H1 (cell line): ENCODE measurements around the gene MAPT. TPM values are rescaled to one million over a fixed set of nuclear protein-coding genes. Genes with fewer than 3 reads are reported as not detected.

Source experiments
- CTCF ChIA-PET: fragments of 300-600 bp; sonication (Branson Sonifier 250); formaldehyde crosslinking; loops from one replicate; lab custom pipeline; 2021; ENCODE audit not compliant: partially characterized antibody; lab: Charles Lee
- POLR2A ChIA-PET: fragments of 300-600 bp; sonication (Branson Sonifier 250); formaldehyde crosslinking; loops from one replicate; lab custom pipeline; 2021; ENCODE audit warnings: inconsistent platforms; ENCODE audit not compliant: partially characterized antibody; lab: Charles Lee
- DNase-seq, 2 experiments: peaks; one replicate each; pipeline versions ENCODE4 v3.0.0 to v3.0.0-alpha.2; 2010 to 2022; ENCODE audit warnings: low spot score in 2 of 2, low read depth in 1 of 2, mixed read lengths in 1 of 2
- FAIRE-seq: peaks from 2 replicates; lab custom pipeline; 2011; peaks lifted over from hg19 to GRCh38; lab: Jason Lieb, UNC
- H2AFZ ChIP-seq: 2 replicates; pipeline ENCODE4 v1.8.1; 2012; ENCODE audit warnings: low read length, inconsistent platforms
- H2AK5ac ChIP-seq: 2 replicates; pipeline ENCODE4 v1.6.1; 2013; ENCODE audit warnings: low read depth, low read length
- H2BK120ac ChIP-seq: replicated peaks from 2 replicates; pipeline ENCODE3; 2013; ENCODE audit warnings: low read depth, low read length, inconsistent platforms
- H2BK12ac ChIP-seq: 2 replicates; pipeline ENCODE4 v1.6.1; 2013; ENCODE audit warnings: low read depth, low read length
- H2BK15ac ChIP-seq: 2 replicates; pipeline ENCODE4 v1.6.1; 2013; ENCODE audit warnings: low read length
- H2BK20ac ChIP-seq: 2 replicates; pipeline ENCODE4 v1.6.1; 2013; ENCODE audit warnings: low read length
- H2BK5ac ChIP-seq: 2 replicates; pipeline ENCODE4 v1.6.1; 2013; ENCODE audit warnings: low read depth, low read length
- H3K14ac ChIP-seq: 2 replicates; pipeline ENCODE4 v1.6.1; 2013; ENCODE audit warnings: inconsistent platforms; ENCODE audit not compliant: insufficient read length
- H3K18ac ChIP-seq: 2 replicates; pipeline ENCODE4 v1.6.1; 2013; ENCODE audit warnings: low read length; ENCODE audit errors: extremely low read depth
- H3K23ac ChIP-seq: 2 replicates; pipeline ENCODE4 v1.6.1; 2013; ENCODE audit warnings: inconsistent platforms; ENCODE audit not compliant: insufficient read length
- H3K23me2 ChIP-seq: 2 replicates; pipeline ENCODE4 v1.6.1; 2013; ENCODE audit warnings: low read depth, low read length
- H3K27ac ChIP-seq: 2 replicates; pipeline ENCODE4 v1.6.1; 2011; ENCODE audit warnings: low read depth, low read length, inconsistent platforms
- H3K27me3 ChIP-seq, 4 experiments: replicated peaks in 1 of 4; 1 replicate in 1 of 4; 2 replicates in 3 of 4; pipeline versions ENCODE4 v1.6.1 to v1.8.1; 2011 to 2013; ENCODE audit warnings: low read length in 3 of 4, mild to moderate bottlenecking in 3 of 4, inconsistent platforms in 2 of 4, mixed read lengths in 2 of 4, moderate library complexity in 1 of 4; ENCODE audit not compliant: control insufficient read depth in 3 of 4, insufficient read depth in 3 of 4; ENCODE audit errors: extremely low read depth in 1 of 4
- H3K36me3 ChIP-seq, 4 experiments: 2 replicates each; pipeline versions ENCODE4 v1.6.1 to v1.8.1; 2011 to 2013; ENCODE audit warnings: mild to moderate bottlenecking in 4 of 4, low read length in 3 of 4, moderate library complexity in 2 of 4, control low read depth in 1 of 4, inconsistent platforms in 1 of 4; ENCODE audit not compliant: insufficient read depth in 4 of 4, control insufficient read depth in 2 of 4
- H3K4ac ChIP-seq: replicated peaks from 2 replicates; pipeline ENCODE3; 2013; ENCODE audit warnings: low read length, low read depth, mixed read lengths, inconsistent platforms; ENCODE audit not compliant: insufficient read length
- H3K4me1 ChIP-seq, 4 experiments: replicated peaks in 1 of 4; 1 replicate in 1 of 4; 2 replicates in 3 of 4; pipeline versions ENCODE4 v1.6.1 to v1.8.1; 2011 to 2013; ENCODE audit warnings: low read length in 3 of 4, inconsistent platforms in 2 of 4, mixed read lengths in 1 of 4; ENCODE audit not compliant: insufficient read depth in 4 of 4, control insufficient read depth in 3 of 4
- H3K4me2 ChIP-seq, 2 experiments: 2 replicates each; pipeline versions ENCODE4 v1.6.1 to v1.8.1; 2011 to 2013; ENCODE audit warnings: low read depth in 2 of 2, low read length in 2 of 2, control low read depth in 1 of 2, inconsistent platforms in 1 of 2, mild to moderate bottlenecking in 1 of 2; ENCODE audit not compliant: insufficient read depth in 1 of 2
- H3K4me3 ChIP-seq, 4 experiments: fragments of 200-600, 300-600 bp in 1 of 4; sonication (generic), shearing (Covaris generic), sonication (Bioruptor Twin) in 1 of 4; 2 replicates each; pipeline versions ENCODE4 v1.5.1 to v1.8.1; 2011 to 2016; ENCODE audit warnings: low read length in 4 of 4, low read depth in 3 of 4, control low read depth in 2 of 4, inconsistent platforms in 2 of 4, mild to moderate bottlenecking in 2 of 4, mixed read lengths in 1 of 4, moderate library complexity in 1 of 4; ENCODE audit not compliant: insufficient read depth in 2 of 4; ENCODE audit errors: extremely low read depth in 1 of 4
- H3K56ac ChIP-seq: replicated peaks from 2 replicates; pipeline ENCODE3; 2013; ENCODE audit warnings: low read depth, mild to moderate bottlenecking, mixed read lengths, low read length, inconsistent platforms; ENCODE audit not compliant: insufficient read length
- H3K79me1 ChIP-seq: 2 replicates; pipeline ENCODE4 v1.6.1; 2013; ENCODE audit warnings: low read depth, low read length, control low read depth
- H3K79me2 ChIP-seq, 2 experiments: 2 replicates each; pipeline versions ENCODE4 v1.6.1 to v1.8.1; 2012 to 2013; ENCODE audit warnings: low read length in 2 of 2, mild to moderate bottlenecking in 2 of 2, inconsistent platforms in 1 of 2; ENCODE audit not compliant: insufficient read depth in 2 of 2, control insufficient read depth in 1 of 2
- H3K9ac ChIP-seq, 4 experiments: replicated peaks in 1 of 4; 1 replicate in 1 of 4; 2 replicates in 3 of 4; pipeline versions ENCODE4 v1.6.1 to v1.8.1; 2011 to 2013; ENCODE audit warnings: low read depth in 3 of 4, low read length in 3 of 4, control low read depth in 2 of 4, mild to moderate bottlenecking in 2 of 4, moderate library complexity in 2 of 4, inconsistent platforms in 1 of 4; ENCODE audit errors: extremely low read depth in 1 of 4
- H3K9me3 ChIP-seq, 2 experiments: 2 replicates each; pipeline versions ENCODE4 v1.6.1 to v1.8.1; 2012 to 2013; ENCODE audit warnings: mild to moderate bottlenecking in 2 of 2, moderate library complexity in 2 of 2, control low read depth in 1 of 2, inconsistent platforms in 1 of 2, low read depth in 1 of 2, low read length in 1 of 2, mixed read lengths in 1 of 2; ENCODE audit not compliant: insufficient read depth in 2 of 2
- H4K20me1 ChIP-seq, 2 experiments: replicated peaks in 1 of 2; 2 replicates each; pipeline versions ENCODE3 to v1.8.1; 2011 to 2013; ENCODE audit warnings: inconsistent platforms in 2 of 2, low read length in 2 of 2, mild to moderate bottlenecking in 1 of 2; ENCODE audit not compliant: insufficient read depth in 2 of 2, control insufficient read depth in 1 of 2
- H4K5ac ChIP-seq: 2 replicates; pipeline ENCODE4 v1.6.1; 2013; ENCODE audit warnings: low read length, low read depth, mixed read lengths, inconsistent platforms; ENCODE audit not compliant: insufficient read length
- H4K8ac ChIP-seq: 2 replicates; pipeline ENCODE4 v1.8.0; 2013; ENCODE audit warnings: mild to moderate bottlenecking, moderate library complexity, low read length, inconsistent platforms; ENCODE audit not compliant: insufficient read depth; ENCODE audit errors: extremely low read depth
- H4K91ac ChIP-seq: replicated peaks from 2 replicates; pipeline ENCODE3; 2013; ENCODE audit warnings: low read length, mixed read lengths, inconsistent platforms; ENCODE audit not compliant: insufficient read length
- ATF2 ChIP-seq: IDR thresholded peaks from 2 replicates; pipeline ENCODE4 v1.6.1; 2012; ENCODE audit warnings: low read length, inconsistent platforms
- EP300 ChIP-seq, 2 experiments: IDR thresholded peaks; 1 replicate in 1 of 2; 2 replicates in 1 of 2; pipeline ENCODE4 v1.6.1; 2011 to 2012; ENCODE audit warnings: low read depth in 2 of 2, low read length in 2 of 2, mild to moderate bottlenecking in 2 of 2, borderline replicate concordance in 1 of 2, inconsistent platforms in 1 of 2, moderate library complexity in 1 of 2
- GABPA ChIP-seq: IDR thresholded peaks from 2 replicates; pipeline ENCODE4 v1.6.1; 2011; ENCODE audit warnings: mild to moderate bottlenecking, low read length, moderate library complexity, borderline replicate concordance; ENCODE audit not compliant: insufficient read depth
- KDM1A ChIP-seq: fragments of 200-600, 300-600 bp; sonication (generic); IDR thresholded peaks from 2 replicates; pipeline ENCODE4 v1.7.1; 2016; ENCODE audit warnings: mild to moderate bottlenecking, low read length, borderline replicate concordance
- NANOG ChIP-seq: IDR thresholded peaks from 2 replicates; pipeline ENCODE4 v1.6.1; 2011; ENCODE audit warnings: low read length, low read depth, mild to moderate bottlenecking, inconsistent platforms; ENCODE audit not compliant: insufficient read depth, poor library complexity, severe bottlenecking
- PHF8 ChIP-seq: fragments of 200-600 bp; sonication (generic); conservative IDR thresholded peaks from 2 replicates; pipeline ENCODE4 v1.7.1; 2012; ENCODE audit warnings: low read depth, mild to moderate bottlenecking, inconsistent platforms, low read length, moderate library complexity
- RBBP5 ChIP-seq: IDR thresholded peaks from 2 replicates; pipeline ENCODE4 v1.7.1; 2012; ENCODE audit warnings: low read depth, mild to moderate bottlenecking, inconsistent platforms, low read length, moderate library complexity, borderline replicate concordance
- SIRT6 ChIP-seq: IDR thresholded peaks from one replicate; pipeline ENCODE4 v1.7.1; 2012; ENCODE audit warnings: low read length, inconsistent platforms
- SIX5 ChIP-seq: IDR thresholded peaks from 2 replicates; pipeline ENCODE4 v1.6.1; 2011; ENCODE audit warnings: mild to moderate bottlenecking, low read depth, low read length
- SP1 ChIP-seq: IDR thresholded peaks from 2 replicates; pipeline ENCODE4 v1.6.1; 2011; ENCODE audit warnings: low read depth, low read length
- TAF7 ChIP-seq: optimal IDR thresholded peaks from 2 replicates; pipeline ENCODE3; 2011; ENCODE audit warnings: low read depth, mild to moderate bottlenecking, inconsistent platforms, low read length, moderate library complexity, borderline replicate concordance
- polyA plus RNA-seq, 7 experiments: library from polyadenylated mRNA; depleted of rRNA in 3 of 7; stranded (reverse) in 5 of 7; unstranded in 2 of 7; fragments of >200 nt in 5 of 7; fragments of 200-250 nt in 2 of 7; gene quantifications; 1 replicate in 5 of 7; 2 replicates in 1 of 7; 4 replicates in 1 of 7; pipeline versions ENCODE4 v1.2.1 to v1.2.3, GENCODE V29; 2011 to 2013; ENCODE audit warnings: missing spikeins in 2 of 7, mixed read lengths in 2 of 7
- total RNA-seq: library from RNA; stranded (reverse); fragmentation: NEBNext Ultra II Directional; extraction: Animal tissue kit (Norgen Biotek cat#: 25700); gene quantifications from 2 replicates; pipeline ENCODE4 v1.2.1, GENCODE V29; 2021

The MAPT gene
- total and polyA plus RNA-seq, 2 of the 8 experiments (the other 6 are each of a cell fraction or from before 2014, with no cell fraction given), result 0.54 to 1.7 TPM

GRCh38 chr17:45912319-45912718 is 18.0 kb downstream of the MAPT start:
- Histone ChIP-seq H2BK120ac (no peak overlapping the region), H3K4ac (no peak overlapping the region), H3K4me2 (no peak overlapping the region), H3K14ac (no peak overlapping the region), H4K91ac (no peak overlapping the region), H3K27ac (no peak overlapping the region), H3K23ac (no peak overlapping the region), H2BK20ac (no peak overlapping the region), H3K23me2 (peaks cover 4% of the 10 kb centered on the region; the same call in 1 of the 2 replicates), H2BK12ac (no peak overlapping the region), H3K79me1 (no peaks in the 10 kb centered on the region), H4K20me1 (peaks cover 0 to 4% of the 10 kb centered on the region in 2 experiments), H2AFZ (no peak overlapping the region), H3K79me2 (no peaks in the 10 kb centered on the region), H3K4me3 (no peak overlapping the region), H3K56ac (no peak overlapping the region), H4K8ac (no peak overlapping the region), H2BK15ac (no peak overlapping the region), H3K9ac (no peak overlapping the region), H3K4me1 (peaks cover 0 to 5% (median 4%) of the 10 kb centered on the region in 4 experiments; a peak in 6 of 7 replicates), H3K9me3 (peaks cover 3% of the 10 kb centered on the region in 2 experiments; a peak in 2 of 4 replicates), H3K27me3 (no peaks in the 10 kb centered on the region), H2AK5ac (no peak overlapping the region), H2BK5ac (no peak overlapping the region), H4K5ac (no peak overlapping the region), H3K18ac (no peak overlapping the region), H3K36me3 (no peaks in the 10 kb centered on the region)
- DNase-seq (no peak), FAIRE-seq (no peak)
- ChIA-PET POLR2A (no interaction called here), CTCF (no interaction called here)
- TF ChIP-seq SIRT6, result no peak
- no peak for TF ChIP-seq TAF7
- TF ChIP-seq SP1, result no peak
- TF ChIP-seq GABPA, result no peak
- TF ChIP-seq NANOG, result no peak
- no peak for TF ChIP-seq EP300 (IDR thresholded peaks at IDR 0.05; ENCODE audit: borderline replicate concordance in 1 of 2, low read depth in 2 of 2, low read length in 2 of 2)
- TF ChIP-seq KDM1A, result no peak
- no peak for TF ChIP-seq SIX5
- no peak for TF ChIP-seq ATF2
- no peak for TF ChIP-seq RBBP5
- no peak for TF ChIP-seq PHF8
